SH-SY5Y (cell line): ENCODE data around the gene ESYT3.

Experiments used
- GATA2 ChIP-seq: IDR thresholded peaks from 2 replicates; pipeline ENCODE4 v1.6.1; 2011; ENCODE audit warnings: mild to moderate bottlenecking, low read depth, low read length
- GATA3 ChIP-seq: IDR thresholded peaks from 2 replicates; pipeline ENCODE4 v1.6.1; 2011; ENCODE audit warnings: low read depth, mild to moderate bottlenecking, low read length, moderate library complexity

DNA sequence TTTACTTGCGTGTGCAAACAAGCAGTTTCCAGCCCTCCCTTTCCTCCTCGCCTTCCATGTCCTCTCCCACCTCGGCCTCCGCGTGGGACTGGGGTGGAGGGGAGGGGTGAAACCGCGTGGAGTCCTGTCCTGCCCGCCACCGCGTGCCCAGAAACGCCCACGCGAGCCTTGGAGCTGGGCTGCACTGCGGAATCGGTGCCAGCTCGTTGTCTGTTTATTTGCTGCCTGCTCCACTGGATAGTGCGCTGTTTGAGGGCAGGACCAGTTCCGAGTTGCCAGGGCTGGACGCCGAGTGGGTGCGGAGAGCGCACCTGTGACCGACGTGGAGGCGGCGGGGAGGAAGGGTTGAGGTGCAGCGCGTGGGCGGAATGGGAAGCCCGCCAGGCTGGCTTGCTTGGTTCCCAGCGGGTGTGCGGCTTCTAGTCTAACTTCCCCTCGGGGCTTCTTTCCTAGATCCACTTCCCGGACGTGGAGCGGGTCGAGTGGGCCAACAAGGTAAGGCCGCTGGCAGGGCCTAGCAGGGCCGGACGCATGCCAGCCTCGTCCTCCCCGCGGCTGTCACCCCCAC is 17.3 kb downstream of the ESYT3 start:
- TF ChIP-seq GATA2 (no peak), GATA3 (no peak)
